ENCODE data around the gene PSMA7.

PSMA7 gene

GRCh38 chr20:62143081-62143956 lies at the start of gene PSMA7, which contains the start of gene SS18L1:
TSS of gene PSMA7 (minus strand) at chr20:62143394. CDS start at chr20:62143303, 91 bp downstream.
TSS of gene SS18L1 (plus strand) at chr20:62143769. CDS start at chr20:62143821, 52 bp downstream.
- DNase-seq = peak; percentile 76

- DNase-seq = no peak
These were observed 49.4 kb upstream of the PSMA7 start for GRCh38 chr20:62192635-62193034.

- DNase-seq = no peak
These were observed 48.8 kb upstream of the PSMA7 start for GRCh38 chr20:62191781-62192559.

GRCh38 chr20:62190639-62191411 lies 47.6 kb upstream of the PSMA7 start:
- no peak for DNase-seq

GRCh38 chr20:62186887-62187866 lies 44.0 kb upstream of the PSMA7 start:
- DNase-seq = no peak

GRCh38 chr20:62186096-62186426 lies 42.9 kb upstream of the PSMA7 start:
- no peak for DNase-seq

- no peak for DNase-seq
These were observed 40.4 kb upstream of the PSMA7 start for GRCh38 chr20:62183426-62184142.

- peak; percentile 88 for DNase-seq
These were observed 39.6 kb upstream of the PSMA7 start, which contains the start of gene MTG2 for GRCh38 chr20:62182469-62183425. TSS of gene MTG2 (plus strand) at chr20:62183028. CDS start at chr20:62193421, 10,393 bp downstream.

GRCh38 chr20:62181808-62182207 lies 38.6 kb upstream of the PSMA7 start:
- DNase-seq = no peak

GRCh38 chr20:62179162-62179504 lies 35.9 kb upstream of the PSMA7 start:
- DNase-seq = no peak

- no peak for DNase-seq
These were observed 35.3 kb upstream of the PSMA7 start for GRCh38 chr20:62178316-62179161.

GRCh38 chr20:62177307-62177706 lies 34.1 kb upstream of the PSMA7 start:
- no peak for DNase-seq

- DNase-seq = no peak
These were observed 33.7 kb upstream of the PSMA7 start for GRCh38 chr20:62176866-62177265.

- no peak for DNase-seq
These were observed 32.5 kb upstream of the PSMA7 start for GRCh38 chr20:62175711-62176110.

GRCh38 chr20:62174870-62175624 lies 31.9 kb upstream of the PSMA7 start:
- no peak for DNase-seq

- no peak for DNase-seq
These were observed 31.0 kb upstream of the PSMA7 start for GRCh38 chr20:62174021-62174804.

- no peak for DNase-seq
These were observed 29.5 kb upstream of the PSMA7 start for GRCh38 chr20:62172666-62173065.

Measured in DMS153 (cell line).